GM04503 (cell line): ENCODE measurements around the gene AVPR1B.

ENCODE experiments used
- DNase-seq: peaks from one replicate; pipeline ENCODE4 v3.0.0-alpha.2; 2012; ENCODE audit warnings: low read depth

The AVPR1B gene

GRCh38 chr1:206112600-206113301 is 4.4 kb downstream of the AVPR1B start:
- DNase-seq: no peak

GRCh38 chr1:206111271-206111927 is 5.8 kb downstream of the AVPR1B start:
- no peak for DNase-seq

GRCh38 chr1:206110820-206111219 is 6.4 kb downstream of the AVPR1B start:
- DNase-seq: no peak

- DNase-seq: no peak
Observed at GRCh38 chr1:206110161-206110560, 7.0 kb downstream of the AVPR1B start.

GRCh38 chr1:206109718-206110117 is 7.5 kb downstream of the AVPR1B start:
- DNase-seq: no peak

- DNase-seq: no peak
Observed at GRCh38 chr1:206108635-206109034, 8.6 kb downstream of the AVPR1B start.

GRCh38 chr1:206107168-206107544 is 10.0 kb downstream of the AVPR1B start:
- DNase-seq: no peak

GRCh38 chr1:206106328-206107167 is 10.6 kb downstream of the AVPR1B start:
- DNase-seq: peak; percentile 56

- no peak for DNase-seq
Observed at GRCh38 chr1:206105464-206105995, 11.7 kb downstream of the AVPR1B start.

- DNase-seq: no peak
Observed at GRCh38 chr1:206103979-206104378, 13.2 kb downstream of the AVPR1B start.

- DNase-seq: no peak
Observed at GRCh38 chr1:206102292-206102936, 14.8 kb downstream of the AVPR1B start.

- DNase-seq: no peak
Observed at GRCh38 chr1:206101351-206102045, 15.7 kb downstream of the AVPR1B start.

- no peak for DNase-seq
Observed at GRCh38 chr1:206100226-206100815, 16.9 kb downstream of the AVPR1B start.

- DNase-seq: no peak
Observed at GRCh38 chr1:206098242-206098919, 18.8 kb downstream of the AVPR1B start.

GRCh38 chr1:206097381-206097780 is 19.8 kb downstream of the AVPR1B start:
- no peak for DNase-seq

GRCh38 chr1:206094024-206094423 is 23.2 kb downstream of the AVPR1B start:
- no peak for DNase-seq

GRCh38 chr1:206089341-206089740 is 27.8 kb downstream of the AVPR1B start:
- no peak for DNase-seq

- DNase-seq: no peak
Observed at GRCh38 chr1:206087091-206087490, 30.1 kb downstream of the AVPR1B start.

- DNase-seq: no peak
Observed at GRCh38 chr1:206083750-206084149, 33.4 kb downstream of the AVPR1B start.
